HTR-8/SVneo (cell line): ENCODE results near the gene CNTN2.

ENCODE experiments used
- DNase-seq: peaks from one replicate; pipeline ENCODE4 v3.0.0; 2011; ENCODE audit warnings: low spot score, mixed read lengths; ENCODE audit not compliant: insufficient read length
- FAIRE-seq: peaks from 2 replicates; lab custom pipeline; 2011; peaks lifted over from hg19 to GRCh38; lab: Jason Lieb, UNC

CNTN2 gene

DNA sequence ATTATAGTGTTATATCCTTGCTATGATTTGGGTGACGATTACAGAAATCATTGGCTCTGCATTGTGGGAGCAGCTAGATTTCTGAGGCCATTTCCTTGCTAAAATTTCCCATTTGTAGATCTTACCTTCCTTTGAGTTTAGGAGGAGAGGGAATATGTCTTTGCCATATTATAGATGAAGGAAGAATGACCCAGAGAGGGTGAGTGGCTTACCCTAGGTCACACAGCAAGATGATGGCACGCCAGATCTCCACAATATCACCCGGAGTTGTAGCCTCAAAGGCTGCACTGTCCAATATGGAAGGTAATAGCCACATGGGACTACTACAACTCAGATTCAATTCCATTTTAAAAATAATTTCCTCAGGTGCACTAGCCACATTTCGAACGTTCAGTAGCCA lies 10.3 kb downstream of the CNTN2 start:
- FAIRE-seq (no peak), DNase-seq (no peak)

DNA sequence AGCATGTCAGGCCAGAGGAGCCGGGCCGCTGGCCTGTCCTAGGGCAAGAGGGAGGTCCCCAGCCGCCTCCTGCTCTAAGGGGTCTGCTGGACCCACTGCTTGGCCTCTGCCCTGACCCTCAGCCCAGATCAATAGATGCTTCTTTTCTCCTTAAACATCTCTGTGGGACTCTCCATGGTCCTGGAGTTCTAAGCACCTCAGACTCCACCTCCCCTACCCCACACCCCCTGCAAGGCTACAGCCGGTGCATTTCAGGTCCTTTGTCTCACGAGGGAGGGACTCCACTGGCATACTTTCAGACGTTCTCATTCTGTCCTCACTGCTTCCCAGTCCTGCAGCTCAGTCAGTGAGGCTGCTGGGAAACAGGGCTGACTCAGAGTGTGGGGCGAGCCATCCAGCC lies 11.0 kb downstream of the CNTN2 start:
- DNase-seq (no peak), FAIRE-seq (no peak)

DNA sequence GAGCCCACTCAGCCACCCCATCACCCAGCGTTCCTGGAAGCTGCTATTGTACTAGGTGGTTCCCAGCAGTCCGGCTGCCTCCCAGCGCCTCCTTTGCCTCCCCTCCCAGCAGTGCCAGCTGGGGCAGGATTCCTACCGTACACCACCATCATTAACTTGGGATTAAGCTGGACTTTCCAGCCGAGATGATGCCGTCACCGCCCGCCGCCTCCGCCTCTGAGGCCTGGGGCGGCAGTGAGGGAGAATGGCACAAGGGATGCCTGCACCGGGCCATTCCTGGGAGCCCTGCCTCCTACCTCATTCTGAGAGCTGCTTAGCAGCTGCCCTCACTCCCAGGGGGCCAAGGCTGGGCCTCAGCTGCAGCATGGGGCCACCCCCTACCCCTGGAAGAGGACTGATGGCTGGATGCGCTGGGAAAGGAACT lies 13.2 kb downstream of the CNTN2 start:
- FAIRE-seq: no peak
- DNase-seq: no peak

DNA sequence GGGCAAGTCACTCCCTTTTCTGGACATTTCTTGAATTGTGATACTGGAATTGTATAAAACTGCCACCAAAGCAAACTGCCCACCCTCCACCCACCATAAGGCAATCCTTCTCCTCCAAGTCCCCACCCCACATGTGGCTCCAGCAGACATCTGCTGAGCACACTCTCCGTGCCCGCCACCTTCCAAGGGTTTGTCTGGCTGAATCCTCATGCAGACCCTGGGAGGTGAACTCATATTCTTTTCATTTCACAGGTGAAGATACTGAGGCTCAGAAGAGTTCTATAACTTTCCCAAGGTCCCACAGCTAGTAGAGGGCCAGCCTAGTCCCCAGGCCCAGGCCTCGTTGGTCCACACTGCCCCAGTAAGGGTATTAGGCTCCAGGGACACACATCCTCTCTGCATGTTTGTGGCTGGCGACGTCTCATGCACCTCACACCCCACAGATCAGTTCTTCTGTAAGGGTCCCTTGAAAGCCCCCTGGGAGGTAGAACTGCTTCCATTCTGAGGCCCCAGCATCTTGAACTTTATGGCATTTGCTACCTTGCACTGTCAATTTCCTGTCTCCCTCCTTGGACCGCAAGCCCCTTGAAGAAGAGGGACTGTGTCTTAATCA lies 14.1 kb downstream of the CNTN2 start:
- DNase-seq (no peak), FAIRE-seq (no peak)

DNA sequence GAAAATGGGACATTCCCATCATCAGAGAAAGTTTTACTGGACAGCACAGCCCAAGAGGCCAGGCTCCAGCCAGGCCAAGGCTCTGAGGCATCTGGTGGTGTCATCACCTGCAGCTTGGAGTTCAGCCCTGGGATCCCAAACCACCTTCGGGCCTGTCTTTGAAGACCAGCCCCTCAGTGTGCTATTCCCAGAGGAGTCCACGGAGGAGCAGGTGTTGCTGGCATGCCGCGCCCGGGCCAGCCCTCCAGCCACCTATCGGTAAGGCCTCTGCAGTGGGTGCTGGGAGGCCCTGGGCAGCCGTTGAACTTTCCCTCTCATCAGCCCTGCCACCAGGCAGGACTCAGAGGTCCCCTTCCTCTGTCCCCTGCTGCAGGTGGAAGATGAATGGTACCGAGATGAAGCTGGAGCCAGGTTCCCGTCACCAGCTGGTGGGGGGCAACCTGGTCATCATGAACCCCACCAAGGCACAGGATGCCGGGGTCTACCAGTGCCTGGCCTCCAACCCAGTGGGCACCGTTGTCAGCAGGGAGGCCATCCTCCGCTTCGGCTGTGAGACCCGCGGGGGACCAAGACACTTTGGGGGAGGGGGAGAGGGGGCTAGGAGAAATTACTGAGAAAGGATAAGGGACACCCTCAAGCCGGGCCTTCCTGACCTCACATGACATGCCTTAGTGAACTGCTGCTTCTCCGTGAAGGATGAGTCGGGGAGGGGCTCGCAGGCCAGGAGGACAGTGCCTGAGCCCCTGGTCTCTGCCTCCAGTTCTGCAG lies 15.0 kb downstream of the CNTN2 start:
- no peak for DNase-seq
- no peak for FAIRE-seq

DNA sequence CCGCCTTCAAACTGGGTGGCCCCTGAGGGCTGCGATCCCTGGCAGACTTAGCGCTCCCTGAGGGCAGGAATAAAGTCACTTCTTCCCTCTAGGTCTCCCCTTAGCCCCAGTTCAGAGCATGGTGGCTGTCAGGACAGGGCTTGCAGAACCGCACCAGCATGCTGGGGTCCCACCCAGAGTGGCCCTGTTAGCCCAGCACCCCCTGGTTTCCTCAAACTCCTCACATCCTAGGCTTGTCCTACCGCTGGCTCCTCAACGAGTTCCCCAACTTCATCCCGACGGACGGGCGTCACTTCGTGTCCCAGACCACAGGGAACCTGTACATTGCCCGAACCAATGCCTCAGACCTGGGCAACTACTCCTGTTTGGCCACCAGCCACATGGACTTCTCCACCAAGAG lies 15.8 kb downstream of the CNTN2 start:
- no peak for FAIRE-seq
- DNase-seq: no peak

DNA sequence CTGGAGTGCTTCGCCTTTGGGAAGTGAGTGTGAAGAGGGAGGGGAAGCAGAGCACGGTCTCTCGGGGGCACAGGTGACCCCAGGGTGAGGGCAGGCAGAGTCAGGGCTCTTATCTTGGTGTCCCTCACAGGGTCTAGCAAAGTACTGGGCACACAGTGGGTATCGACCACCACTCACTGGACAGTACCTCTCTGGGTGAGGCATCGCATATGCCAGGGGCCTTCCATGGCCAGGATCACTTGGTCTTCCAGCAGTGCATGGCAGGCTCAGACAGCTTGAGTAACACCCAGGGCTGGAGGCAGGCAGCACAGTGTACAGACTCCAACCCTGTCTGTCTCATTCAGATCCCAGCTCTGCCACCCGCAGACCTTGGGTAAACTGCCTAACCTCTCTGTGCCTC lies 16.6 kb downstream of the CNTN2 start:
- DNase-seq (no peak), FAIRE-seq (no peak)

DNA sequence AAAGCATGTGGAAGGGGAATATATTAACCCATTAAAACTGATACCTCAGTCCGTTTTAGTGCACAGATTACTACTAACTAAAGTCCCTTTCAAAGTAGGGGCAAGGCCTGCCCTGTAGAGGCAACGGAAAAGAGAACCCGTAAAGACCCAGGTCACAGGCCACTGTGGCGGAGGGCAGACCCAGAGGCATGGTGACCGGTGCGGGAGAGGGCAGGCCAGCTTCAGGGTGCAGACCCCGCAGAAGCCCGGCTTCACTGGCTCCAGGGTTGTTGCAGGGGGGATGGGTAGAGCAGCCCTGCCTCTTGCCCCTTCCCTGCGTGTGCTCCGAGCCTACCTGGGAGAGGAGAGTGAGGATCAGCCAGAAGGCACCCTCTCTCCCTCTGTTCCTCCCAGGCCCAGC lies 17.7 kb downstream of the CNTN2 start:
- DNase-seq (no peak), FAIRE-seq (no peak)

DNA sequence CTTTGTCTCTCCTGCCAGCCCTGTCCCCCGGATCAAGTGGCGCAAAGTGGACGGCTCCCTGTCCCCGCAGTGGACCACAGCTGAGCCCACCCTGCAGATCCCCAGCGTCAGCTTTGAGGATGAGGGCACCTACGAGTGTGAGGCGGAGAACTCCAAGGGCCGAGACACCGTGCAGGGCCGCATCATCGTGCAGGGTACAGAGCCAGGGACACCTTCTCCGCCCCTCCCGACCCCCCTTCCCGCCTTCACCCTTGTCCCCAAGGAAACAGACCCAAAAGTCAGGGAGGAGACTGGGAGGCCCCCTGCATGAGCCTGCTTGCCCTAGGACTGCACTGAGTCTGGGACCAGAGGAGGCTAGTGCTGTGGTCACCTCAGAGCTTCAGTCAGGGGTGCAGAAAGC lies 18.2 kb downstream of the CNTN2 start:
- no peak for FAIRE-seq

DNA sequence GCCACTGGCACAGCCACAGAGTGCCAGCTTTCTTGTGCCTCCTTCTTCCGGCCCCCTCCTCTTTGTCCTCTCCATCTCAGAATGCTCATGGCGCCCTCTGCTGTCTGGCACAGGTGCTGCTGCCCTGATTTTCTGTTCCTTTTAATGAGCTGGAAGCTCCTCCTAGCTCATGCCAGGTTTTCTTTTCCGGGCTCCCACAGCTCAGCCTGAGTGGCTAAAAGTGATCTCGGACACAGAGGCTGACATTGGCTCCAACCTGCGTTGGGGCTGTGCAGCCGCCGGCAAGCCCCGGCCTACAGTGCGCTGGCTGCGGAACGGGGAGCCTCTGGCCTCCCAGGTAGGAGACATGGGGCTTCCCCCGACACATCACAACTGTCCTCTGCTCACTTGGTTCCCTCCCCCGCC lies 18.7 kb downstream of the CNTN2 start:
- FAIRE-seq: no peak
- peak; percentile 79 for DNase-seq

More for the DNA sequence above, 18.2 kb downstream of the CNTN2 start:
- no peak for DNase-seq

DNA sequence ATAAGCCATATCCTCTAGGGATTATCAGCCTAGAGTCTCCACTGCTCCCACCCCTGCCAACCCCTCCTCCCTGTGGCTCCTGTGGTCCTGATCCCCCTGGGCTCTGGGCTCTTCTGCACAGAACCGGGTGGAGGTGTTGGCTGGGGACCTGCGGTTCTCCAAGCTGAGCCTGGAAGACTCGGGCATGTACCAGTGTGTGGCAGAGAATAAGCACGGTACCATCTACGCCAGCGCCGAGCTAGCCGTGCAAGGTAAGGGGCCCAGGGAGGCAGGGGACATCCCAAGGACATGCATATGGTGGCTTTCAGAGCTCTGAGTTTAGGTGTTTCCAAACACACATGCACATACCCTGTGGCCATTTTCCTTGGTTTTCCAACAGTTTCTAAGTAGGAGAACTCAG lies 19.3 kb downstream of the CNTN2 start:
- no peak for DNase-seq
- no peak for FAIRE-seq

DNA sequence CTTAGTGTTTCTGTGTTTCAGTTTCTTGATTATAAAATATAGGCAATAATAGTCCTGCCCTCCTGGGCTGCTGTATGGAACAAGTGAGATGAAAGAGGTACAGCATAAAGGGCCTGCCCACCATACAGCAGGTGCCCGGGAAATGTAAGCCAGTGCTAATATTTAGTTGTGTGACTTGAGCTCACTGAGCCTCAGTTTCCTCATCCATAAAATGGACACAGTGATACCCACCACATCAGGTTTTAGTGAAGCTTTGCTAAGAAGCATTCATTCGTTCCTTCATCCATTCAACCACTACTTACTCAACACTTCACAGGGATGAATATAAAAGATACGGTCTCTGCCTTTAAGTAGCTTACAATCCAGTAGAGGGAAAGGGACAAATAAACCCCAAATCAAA lies 19.9 kb downstream of the CNTN2 start:
- no peak for FAIRE-seq

DNA sequence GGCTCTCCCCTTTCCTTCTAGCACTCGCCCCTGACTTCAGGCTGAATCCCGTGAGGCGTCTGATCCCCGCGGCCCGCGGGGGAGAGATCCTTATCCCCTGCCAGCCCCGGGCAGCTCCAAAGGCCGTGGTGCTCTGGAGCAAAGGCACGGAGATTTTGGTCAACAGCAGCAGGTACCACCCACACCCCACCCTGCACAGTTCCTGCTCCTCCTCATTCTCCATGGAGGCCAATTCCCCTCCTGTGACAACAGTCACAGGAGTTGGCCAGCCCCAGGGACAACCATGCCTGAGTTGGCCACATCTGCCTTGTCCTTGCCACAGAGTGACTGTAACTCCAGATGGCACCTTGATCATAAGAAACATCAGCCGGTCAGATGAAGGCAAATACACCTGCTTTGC lies 21.3 kb downstream of the CNTN2 start:
- DNase-seq: no peak
- FAIRE-seq: no peak

More for the DNA sequence above, 19.9 kb downstream of the CNTN2 start:
- DNase-seq: no peak

DNA sequence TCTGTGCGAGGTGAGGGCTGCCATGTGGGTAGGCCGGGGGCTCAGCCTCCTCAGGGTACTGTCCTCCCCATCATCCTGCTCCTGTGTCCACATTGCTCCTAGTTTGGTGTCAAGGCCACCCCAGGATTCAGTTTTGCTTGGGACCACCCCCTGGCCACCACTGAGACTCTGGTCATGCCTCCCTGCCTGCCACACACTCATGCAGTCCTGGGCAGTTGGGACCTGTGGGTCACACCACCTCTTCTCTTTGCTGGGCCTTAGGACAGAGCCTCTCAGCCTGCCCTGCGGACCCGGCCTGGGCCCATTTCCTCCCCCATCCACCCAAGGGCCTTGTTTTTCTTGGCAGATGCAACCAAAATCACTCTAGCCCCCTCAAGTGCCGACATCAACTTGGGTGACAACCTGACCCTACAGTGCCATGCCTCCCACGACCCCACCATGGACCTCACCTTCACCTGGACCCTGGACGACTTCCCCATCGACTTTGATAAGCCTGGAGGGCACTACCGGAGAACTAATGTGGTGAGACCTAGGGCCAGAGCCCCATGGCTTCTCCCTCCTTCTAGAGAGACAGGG lies 21.8 kb downstream of the CNTN2 start:
- FAIRE-seq: no peak
- no peak for DNase-seq

DNA sequence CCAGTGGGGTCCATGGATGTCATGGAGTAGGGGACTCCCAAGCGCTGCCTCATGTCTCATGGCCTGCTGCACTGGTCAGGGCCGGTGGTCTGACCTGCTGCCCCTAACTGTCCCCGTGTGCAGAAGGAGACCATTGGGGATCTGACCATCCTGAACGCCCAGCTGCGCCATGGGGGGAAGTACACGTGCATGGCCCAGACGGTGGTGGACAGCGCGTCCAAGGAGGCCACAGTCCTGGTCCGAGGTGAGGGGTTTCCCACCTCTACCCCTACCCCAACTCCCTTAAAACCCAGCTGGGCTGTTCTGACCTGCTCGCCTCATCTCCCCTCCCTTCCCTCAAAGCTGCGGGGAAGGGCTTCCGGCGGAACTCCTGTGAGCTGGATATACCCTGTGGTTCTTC lies 22.7 kb downstream of the CNTN2 start:
- DNase-seq: no peak
- FAIRE-seq: no peak

DNA sequence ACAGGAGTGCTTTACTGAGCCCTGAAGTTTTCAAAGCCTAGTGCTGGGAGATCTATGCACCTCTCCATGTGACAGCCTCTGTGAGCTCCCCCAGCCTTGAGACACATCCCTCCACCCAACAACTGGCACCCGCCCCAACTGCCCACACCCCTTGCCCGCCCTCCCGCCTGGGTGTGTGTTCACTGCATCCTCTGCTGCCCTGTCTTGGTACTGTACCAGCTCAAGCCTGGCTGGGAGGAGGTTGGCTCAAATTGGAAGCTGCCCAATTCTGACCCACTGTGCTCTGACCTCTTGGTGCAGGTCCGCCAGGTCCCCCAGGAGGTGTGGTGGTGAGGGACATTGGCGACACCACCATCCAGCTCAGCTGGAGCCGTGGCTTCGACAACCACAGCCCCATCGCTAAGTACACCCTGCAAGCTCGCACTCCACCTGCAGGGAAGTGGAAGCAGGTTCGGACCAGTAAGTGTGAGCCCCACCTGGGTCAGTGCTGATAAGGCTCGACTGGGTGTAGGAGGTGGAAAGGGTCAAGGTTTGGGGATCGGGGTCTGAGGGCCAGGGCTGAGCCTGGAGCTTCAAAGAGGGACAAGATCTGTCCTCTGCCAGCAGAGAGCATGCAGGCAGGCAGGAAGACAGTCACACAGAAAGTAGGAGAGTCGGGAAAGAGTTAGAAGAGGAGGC lies 23.3 kb downstream of the CNTN2 start:
- DNase-seq (no peak), FAIRE-seq (no peak)

DNA sequence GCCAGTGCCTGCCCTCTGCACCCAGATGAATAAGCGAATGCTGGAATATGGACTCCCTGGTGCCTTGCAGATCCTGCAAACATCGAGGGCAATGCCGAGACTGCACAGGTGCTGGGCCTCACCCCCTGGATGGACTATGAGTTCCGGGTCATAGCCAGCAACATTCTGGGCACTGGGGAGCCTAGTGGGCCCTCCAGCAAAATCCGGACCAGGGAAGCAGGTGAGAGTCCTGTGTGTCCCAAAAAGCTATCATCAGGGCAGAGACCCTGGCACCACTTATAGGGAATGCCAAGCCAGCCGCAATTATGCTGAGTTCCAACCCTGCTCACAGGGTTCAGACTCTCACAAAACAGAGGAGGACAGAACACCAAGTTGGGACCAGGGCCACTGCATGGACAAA lies 24.0 kb downstream of the CNTN2 start:
- DNase-seq (no peak), FAIRE-seq (no peak)

DNA sequence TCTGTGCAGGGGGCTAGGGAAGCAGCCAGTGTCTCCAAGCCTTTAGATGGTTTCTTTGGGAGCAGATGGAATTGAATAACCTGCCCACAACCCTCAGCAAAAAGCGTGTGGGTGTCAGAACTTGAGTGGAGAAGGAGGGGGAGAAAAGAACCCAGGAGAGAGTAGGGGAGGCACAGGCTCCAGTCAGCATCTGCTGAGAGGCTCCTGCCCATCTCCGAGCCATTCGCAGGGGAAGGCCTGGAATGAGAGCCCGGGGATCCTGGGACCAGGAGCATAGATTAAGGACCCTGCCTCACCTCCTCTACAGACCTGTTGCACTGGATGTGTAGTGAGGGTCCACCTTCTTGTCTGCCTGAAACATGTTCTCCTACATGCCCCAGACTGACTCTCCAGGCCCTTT lies 25.0 kb downstream of the CNTN2 start:
- no peak for FAIRE-seq
- DNase-seq: no peak

DNA sequence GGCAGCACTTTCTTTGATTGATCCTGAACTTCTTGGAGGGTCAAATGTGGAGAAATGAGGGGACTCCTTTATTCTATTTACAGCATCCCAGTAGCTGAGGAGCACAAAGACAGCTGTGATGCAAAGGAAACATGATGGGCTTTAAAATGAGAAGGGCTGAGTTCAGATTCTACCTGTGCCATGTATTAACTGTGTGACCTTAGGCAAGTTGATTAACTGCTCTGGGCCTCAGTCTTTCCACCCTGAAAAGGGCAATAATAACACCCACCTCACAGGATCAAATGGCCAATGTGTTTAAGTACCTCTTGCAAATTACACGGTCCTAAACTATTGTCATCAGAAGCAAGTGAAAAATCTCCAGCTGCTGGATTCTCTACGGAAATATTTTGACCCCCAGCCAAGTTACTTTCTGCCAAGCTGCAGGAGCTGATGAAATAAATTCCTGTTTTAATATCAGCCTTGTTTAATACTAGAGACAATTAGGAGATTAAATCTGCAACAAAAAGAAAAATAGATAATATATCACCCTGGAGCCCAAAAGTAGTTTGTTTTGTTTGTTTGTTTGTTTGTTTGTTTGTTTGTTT lies 25.5 kb downstream of the CNTN2 start:
- DNase-seq (no peak), FAIRE-seq (no peak)

DNA sequence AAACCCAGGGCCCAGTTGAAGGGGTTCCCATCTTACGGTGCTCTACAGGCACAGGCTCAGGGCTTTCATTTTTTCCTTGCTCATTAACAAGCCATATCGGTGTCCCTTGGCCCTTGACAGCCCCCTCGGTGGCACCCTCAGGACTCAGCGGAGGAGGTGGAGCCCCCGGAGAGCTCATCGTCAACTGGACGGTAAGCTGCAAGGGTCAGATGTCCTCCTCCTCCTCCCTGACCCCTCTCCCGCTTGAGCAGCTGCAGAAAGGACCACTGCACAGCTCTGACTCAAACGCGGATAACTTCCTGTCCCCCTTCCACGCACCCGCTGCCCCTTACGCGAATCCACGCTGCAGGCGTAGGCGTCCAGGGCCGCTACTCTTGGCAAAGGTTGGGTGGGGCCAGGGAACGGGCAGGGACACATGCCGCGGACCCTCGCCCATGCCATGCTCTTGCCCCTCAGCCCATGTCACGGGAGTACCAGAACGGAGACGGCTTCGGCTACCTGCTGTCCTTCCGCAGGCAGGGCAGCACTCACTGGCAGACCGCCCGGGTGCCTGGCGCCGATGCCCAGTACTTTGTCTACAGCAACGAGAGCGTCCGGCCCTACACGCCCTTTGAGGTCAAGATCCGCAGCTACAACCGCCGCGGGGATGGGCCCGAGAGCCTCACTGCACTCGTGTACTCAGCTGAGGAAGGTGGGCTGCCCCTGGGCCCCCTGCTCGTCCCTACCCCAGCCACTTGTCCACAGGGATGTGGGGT lies 26.5 kb downstream of the CNTN2 start:
- FAIRE-seq: no peak
- no peak for DNase-seq
